Stimulated activated CD8-positive, alpha-beta memory T cell treated with anti-CD3 and anti-CD28 coated beads, Interleukin-12 subunit alpha, Interleukin-12 subunit beta, amount 100 ng/mL, for 24 hours (primary cell): ENCODE results near the gene NUFIP1.
"Not testable (repeated sequence)": the region's sequence is repeated elsewhere in the genome, so short reads cannot be mapped to it uniquely, and the experiment has no call there.

ENCODE experiments used
- DNase-seq: peaks from one replicate; pipeline ENCODE4 v3.0.0-alpha.2; 2020; ENCODE audit errors: extremely low read depth

The NUFIP1 gene

DNA sequence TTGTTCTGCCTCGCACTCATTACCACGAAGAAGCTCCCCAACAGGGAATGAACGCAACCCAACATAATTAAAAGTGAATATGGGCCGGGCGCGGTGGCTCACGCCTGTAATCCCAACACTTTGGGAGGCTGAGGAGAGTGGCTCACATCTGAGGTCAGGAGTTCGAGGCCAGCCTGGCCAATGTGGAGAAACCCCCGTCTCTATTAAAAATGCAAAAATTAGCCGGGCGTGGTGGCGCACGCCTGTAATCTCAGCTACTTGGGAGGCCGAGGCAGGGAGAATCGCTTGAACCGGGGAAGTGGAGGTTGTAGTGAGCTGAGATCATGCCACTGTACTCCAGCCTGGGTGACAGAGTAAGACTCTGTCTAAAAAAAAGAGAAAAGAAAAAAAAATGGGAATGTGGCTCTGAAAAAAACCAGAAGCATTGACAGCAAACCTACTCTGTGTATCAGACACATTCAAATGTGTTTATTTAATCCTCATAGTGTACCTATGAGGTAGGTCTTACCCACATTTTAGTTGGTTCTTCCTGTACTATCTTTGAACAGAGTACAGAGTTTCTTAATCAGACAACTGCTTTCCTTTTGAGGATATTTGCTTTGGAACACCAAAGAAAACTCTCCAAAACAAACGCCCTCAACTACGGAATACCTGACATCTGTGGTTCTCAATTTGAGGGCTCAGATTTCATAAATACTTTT, 70.0 kb downstream of the NUFIP1 start:
- no peak for DNase-seq

DNA sequence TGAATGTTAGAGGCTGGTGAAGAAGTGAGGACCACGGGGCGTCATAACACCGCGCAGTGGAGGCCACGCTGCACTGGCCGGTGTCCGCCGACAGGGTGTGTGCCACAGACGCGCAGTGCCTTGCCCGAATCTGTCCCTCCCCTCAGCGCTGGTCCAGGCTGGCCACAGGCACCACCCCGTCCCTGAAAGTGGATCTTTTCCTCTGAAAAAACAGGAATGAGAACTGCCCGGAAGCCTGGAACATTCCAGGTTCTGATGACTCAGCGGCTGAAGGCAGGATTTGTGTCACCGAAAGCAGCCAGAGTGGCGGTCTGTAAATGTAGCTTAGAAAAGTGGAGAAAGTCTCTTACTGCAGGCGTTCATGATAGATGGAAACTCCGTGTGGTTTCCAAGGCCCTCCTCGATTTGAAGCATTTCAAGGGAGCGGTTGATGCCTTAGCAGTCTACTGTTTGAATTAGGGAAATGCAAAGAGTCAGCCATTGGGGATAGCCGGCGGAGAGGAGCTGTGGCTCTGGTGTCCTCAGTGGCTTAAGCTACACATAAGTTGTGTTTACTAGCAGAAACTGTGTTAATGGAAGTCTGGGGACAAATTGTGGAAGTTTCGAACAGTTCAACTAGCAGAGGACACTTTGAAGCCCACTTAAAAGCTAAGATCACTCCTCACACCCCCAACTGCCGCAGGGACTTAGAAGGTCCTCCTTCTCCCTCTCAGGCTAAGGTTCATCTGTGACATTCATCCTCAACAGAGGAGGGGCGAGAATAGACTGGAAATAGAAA, 70.8 kb downstream of the NUFIP1 start:
- peak; percentile 36 for DNase-seq

DNA sequence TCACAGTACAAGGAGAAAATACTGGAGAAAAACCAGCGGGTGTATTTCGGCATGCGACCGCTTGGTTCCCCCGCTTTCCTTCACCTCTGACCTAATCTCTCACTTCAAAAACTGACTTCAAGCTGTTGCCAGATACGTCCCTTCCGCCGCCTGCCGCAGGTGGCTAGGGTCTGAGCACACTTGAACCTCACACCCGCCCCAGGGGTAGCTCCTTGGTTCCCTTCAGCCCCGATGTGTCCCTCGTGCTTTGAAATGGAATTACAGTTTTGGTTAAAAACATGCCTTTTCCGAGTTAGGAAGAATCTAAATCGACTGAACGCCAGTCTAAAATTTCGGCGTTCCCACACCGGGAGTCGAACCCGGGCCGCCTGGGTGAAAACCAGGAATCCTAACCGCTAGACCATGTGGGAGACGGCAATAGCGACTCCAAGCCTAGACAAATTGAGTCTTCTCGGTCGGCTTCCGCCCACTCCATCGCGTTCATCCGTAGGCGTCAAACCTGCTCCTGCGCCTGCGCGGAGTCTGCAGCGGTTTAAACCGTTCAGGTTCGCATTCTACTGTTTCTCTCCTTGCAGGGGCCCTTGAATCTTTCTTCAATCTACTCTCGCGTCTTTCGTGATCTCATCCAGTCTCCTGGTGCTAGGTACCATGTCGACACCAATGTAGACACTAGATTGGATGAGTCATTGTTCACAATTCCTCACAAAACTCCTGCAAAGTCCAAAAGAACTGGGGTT, 71.5 kb downstream of the NUFIP1 start:
- DNase-seq: peak; percentile 81

DNA sequence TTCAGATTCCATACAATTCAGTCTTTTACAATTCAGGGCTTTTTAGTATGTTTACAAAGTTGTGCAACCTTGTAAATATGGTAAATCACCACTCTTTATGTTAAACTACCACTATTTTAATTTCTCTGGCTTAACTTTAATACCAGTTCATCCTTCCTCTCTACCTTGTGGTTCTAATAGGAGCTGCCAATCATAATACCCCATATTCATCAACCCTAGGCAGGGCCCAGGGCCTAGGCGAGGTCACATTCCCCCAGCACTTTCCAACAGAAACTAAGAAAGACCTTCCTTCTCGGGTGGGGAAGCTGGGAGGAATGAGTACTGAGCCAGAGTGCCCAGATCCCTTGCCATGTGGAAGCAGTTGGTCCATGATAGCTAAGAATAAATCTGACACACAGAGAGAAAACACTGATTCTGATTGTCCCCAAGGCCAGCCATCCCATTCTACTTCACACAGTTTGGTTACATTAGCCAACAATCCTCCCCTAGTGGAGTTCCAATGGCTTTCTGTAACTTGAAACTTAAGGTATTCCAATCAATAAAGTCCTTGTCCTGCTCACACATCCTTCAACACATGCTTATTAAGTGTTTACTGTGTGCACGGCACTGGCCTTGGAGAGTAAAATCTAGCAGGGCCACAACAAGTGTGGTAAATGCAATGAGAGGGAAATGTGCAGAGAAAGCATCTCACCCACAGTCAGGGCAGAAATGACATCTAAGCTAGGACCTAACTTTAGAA, 76.8 kb downstream of the NUFIP1 start:
- DNase-seq: no peak

DNA sequence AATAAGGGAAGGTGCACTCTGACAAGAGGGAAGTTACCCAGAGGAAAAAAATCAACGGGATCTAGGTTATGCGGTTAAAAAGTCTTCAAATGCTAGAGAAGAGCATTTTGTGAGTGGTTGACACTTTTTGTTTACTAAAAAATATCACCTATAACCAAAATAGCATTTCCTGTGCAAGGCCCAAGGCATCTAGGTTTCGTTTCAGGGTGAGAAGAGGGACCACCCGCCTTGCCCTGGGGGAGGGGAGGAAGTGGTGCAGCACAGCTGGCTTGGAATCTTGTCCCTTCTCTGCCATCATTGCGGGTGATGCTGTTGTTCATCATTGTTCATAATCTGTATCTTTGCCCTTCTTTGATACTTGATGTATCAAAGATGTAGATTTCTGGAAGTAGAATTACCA, 80.6 kb downstream of the NUFIP1 start:
- no peak for DNase-seq

DNA sequence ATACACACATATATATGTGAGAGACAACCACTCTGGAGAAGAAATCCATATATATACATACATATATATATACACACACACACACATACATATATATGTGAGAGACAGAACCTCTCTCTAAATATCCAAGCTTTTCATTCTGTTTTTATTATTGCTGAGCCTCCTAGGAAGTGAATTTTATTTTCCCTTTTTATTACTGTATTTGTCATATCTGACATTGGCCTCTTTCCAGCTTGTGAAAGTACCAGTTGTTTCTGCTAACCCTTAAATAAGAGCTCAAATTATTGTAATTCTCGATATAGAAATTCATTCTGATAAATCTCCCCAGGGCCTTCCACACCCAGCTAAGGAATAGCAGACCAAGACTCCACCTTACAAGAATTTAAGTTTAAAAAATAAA, 81.0 kb downstream of the NUFIP1 start:
- DNase-seq: no peak

DNA sequence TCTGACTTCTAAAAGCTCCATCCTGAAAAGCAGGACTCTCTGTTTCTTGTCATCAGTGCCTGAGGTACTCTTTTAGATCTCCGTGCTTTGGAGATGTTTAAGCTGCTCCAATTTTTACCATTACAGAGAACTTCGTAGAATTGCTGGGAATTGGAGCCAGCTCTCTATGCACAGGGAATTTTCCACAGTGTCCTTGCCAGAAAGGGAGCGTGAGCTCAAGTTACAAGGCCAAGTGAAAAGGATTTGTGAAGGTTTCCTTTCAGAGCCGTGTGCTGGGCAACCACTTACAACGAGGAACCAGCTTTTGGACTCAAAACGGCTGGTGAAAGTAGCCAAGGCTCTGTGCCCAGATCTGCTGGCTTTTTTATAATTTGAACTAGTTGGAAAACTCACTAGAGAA, 82.6 kb downstream of the NUFIP1 start:
- no peak for DNase-seq

DNA sequence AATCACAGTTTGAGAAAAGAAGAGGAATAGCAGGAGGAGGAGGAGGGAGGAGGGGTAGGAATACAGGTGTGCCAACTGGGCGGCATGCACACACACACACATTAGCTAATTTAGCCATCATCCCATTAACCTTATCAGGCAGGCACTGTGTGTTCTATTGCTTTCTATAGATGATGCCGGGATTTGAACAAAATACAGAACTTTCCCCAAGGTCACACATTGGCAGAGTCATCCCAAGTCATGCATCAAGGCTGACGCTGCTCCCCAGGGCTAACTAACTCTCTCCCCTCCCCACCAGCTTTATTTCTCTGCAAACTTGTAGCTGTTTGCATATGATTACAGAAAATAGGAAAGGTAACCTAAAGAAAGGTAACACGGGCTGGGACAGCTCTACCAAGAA, 83.0 kb downstream of the NUFIP1 start:
- DNase-seq: no peak

DNA sequence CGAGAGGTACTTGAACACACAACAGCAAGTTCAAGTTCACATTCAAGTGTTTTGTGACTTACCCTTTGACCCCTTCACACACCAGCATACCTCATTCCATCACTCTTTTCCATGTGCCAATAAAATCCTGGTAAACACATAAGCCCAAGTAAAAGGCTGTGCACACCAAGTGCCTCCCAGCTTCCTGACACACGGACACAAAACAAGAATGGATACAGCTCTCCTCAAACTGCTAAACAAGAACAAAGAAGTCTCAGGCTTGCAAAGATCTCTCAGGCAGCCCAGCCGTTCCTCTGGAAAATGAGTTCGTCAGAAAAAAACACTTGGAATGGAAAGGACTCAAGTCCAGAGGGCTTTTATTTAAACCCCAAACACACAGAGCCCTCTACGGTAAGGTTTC, 83.7 kb downstream of the NUFIP1 start:
- DNase-seq: no peak

DNA sequence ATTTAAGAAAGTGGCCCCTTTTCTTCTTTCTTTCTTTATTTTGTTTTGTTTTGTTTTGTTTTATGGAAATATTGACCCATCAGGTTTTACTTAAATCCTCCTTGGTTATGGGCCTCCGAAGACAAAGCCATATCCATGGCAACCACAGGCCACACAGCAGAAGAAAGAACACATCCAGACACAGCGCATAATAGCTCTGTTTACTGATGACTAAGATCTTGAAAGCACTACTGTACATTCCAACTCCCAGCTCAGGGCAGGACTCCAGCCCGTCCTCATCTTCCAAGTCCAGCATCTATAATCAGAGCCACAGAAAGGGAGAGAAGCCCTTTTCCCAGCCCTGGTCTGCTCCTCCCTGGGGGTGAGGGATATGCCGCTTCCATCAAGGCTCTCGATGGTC, 84.3 kb downstream of the NUFIP1 start:
- DNase-seq: no peak

DNA sequence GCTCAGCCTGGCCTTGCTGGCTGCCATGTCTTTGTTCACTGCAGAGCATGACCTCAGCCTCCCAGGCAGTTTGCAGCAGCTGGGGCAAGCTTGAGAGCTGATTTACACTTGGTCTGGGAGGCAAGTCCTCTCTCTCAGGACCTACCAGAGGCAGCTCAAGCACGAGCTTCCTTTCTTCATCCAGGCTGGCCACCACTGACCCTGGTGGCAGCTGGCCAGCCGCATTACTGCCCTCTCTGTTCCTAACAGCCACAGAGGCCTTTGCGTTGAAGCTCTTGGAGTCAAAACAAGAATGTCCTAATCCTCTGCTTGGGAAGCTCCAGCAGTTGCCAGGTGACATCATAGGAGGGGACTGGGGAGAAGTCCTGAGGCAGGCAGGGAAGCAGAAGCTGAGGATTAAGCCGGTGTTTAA, 85.7 kb downstream of the NUFIP1 start:
- no peak for DNase-seq

DNA sequence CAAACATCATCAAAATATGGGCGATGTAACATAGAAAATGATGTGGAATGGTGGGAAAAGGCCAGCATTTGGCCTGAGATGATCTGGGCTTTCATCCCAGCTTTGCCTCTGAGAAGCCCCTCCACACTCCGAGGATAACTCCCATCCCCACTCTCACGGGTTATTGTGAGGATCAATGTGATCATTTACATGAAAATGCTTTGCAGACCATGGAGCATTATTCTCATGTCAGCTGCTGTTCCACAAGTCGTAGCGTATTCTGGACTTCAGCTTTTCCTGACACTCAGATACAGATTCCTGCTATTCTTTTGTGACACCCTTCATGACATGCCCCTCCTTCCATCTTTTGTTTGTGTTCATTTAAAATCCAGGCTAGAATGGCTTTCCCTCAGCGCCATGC, 86.5 kb downstream of the NUFIP1 start:
- DNase-seq: no peak

DNA sequence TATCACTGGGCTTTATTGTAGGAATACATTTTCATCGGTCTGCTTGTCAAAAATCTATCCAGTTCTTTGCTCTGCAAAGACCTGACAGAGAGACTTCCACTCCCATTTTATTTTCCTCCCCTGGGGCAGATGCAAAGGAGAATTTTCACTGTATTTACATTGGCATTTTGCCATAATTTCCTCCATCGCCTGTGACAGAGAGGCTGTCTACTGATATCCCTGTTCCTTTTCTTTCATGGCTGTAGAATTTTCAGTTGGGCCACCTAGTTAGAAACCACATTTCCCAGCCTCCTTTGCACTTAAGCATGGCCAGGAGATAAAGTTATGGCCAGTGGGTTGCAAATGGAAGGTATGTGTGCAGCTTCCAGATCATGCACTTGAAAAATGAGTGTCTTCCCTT, 89.3 kb downstream of the NUFIP1 start:
- DNase-seq: no peak

DNA sequence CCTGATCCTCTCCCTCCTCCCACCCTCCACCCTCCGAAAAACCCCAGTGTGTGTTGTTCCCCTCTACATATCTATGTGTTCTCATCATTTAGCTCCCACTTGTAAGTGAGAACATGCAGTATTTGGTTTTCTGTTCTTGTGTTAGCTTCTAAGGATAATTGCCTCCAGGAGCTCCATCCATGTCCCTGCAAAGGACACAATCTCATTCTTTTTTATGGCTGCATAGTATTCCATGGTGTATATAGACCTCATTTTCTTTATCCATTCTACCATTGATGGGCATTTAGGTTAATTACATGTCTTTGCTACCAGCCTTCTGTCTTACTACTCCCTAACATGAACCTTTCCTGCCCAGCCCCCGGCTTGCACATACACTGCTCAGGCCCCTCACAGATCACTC, 91.0 kb downstream of the NUFIP1 start:
- not testable (repeated sequence) for DNase-seq

DNA sequence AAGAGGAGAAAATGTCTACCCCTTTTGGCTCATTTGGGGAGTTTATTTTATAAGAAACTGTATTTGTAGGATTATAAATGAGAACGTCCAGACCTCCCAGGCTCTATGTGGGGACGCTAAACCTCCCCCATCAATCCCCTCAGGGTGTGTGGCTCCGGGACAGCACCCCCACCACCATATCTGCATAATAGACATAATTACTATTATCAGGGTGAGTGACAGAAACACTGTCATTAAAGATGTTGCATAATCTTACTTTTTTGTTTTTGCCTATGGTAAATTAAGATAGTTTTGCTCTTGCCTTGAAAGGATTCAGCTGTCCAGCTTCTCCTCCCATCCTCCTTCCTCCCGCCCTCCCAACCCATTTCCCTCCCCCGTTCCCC, 93.3 kb downstream of the NUFIP1 start:
- DNase-seq: no peak

DNA sequence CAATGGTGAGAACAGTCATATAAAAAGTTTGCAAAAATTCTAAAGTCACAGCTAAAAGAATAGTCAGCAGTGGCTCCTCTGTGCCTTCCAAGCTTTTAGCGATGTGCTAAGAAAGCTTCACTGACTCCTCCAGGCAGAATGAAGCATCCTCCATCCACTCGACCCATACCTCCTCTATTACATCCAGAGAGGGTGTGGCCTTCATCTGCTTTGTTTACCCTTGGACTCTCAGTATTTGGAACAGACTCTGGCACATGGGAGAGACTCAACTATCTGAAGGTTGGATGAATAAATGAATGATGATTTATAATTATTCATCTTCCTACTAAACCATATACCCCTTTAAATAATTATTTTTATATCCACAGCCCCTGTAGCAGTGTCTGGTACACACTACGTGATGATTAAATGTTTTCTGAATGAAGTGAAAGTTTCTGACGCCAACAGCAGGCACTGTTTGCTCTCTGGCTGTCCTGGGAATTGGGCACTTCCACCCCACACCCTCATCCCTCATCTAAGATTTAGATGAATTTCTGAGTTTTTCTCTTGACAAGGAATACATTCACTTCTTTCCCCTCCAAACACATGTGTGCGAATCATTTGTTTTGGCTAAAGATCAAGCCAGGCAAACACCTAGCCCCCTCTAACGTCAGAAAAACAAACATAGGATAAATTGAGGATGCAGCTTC, 93.9 kb downstream of the NUFIP1 start:
- DNase-seq: no peak

DNA sequence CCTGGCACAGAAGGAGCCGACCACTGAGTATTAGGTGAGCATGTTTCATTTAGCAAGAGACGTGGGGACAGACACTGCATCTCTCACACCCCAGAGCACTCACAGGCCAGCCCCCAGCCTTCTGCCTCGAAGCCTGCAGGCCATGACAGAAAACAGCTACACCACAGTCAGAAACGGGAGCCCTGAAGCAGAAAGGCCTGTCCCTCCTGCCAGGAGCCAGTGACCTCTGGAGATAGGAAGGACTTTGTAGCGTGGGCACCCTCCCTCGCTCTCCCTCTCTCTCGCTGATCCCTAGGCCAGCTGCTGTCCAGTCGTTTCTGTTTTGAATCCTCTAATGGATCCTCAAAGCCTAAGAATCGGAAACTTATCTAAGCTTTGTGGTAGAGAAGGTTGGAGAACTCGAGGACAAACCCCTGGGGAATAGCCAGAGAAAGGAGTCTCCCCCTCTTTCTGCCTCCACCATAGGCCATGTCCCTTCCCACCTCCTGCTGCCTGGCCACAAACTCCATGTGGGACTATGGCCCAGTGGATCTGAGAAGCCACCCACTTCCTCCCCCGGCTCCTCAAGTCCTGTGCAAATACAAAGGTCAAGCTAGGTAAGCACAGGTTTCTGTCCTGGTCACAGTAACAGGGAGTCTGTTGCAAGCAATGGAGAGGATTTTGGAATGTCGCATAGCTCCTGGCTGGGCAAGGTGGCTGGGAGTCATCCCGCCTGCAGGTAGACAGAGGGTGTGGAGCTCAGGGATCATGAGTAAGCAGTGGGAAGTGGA, 95.1 kb downstream of the NUFIP1 start:
- no peak for DNase-seq
